Measurements from ENCODE around the gene PPEF2.

PPEF2 gene

GRCh38 chr4:75881476-75881875 is 20.8 kb downstream of the PPEF2 start:
- TF ChIP-seq, protein P1, sequence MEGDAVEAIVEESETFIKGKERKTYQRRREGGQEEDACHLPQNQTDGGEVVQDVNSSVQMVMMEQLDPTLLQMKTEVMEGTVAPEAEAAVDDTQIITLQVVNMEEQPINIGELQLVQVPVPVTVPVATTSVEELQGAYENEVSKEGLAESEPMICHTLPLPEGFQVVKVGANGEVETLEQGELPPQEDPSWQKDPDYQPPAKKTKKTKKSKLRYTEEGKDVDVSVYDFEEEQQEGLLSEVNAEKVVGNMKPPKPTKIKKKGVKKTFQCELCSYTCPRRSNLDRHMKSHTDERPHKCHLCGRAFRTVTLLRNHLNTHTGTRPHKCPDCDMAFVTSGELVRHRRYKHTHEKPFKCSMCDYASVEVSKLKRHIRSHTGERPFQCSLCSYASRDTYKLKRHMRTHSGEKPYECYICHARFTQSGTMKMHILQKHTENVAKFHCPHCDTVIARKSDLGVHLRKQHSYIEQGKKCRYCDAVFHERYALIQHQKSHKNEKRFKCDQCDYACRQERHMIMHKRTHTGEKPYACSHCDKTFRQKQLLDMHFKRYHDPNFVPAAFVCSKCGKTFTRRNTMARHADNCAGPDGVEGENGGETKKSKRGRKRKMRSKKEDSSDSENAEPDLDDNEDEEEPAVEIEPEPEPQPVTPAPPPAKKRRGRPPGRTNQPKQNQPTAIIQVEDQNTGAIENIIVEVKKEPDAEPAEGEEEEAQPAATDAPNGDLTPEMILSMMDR (IDR thresholded peaks at IDR 0.05; ENCODE audit: low read depth, low read length): no peak
- no peak for DNase-seq (ENCODE audit: low read depth in 2 of 2)
- no peak overlapping the region for H3K4me3 ChIP-seq (replicated peaks in 1 of 2; ENCODE audit: low read depth in 2 of 2, low read length in 2 of 2)

DNA sequence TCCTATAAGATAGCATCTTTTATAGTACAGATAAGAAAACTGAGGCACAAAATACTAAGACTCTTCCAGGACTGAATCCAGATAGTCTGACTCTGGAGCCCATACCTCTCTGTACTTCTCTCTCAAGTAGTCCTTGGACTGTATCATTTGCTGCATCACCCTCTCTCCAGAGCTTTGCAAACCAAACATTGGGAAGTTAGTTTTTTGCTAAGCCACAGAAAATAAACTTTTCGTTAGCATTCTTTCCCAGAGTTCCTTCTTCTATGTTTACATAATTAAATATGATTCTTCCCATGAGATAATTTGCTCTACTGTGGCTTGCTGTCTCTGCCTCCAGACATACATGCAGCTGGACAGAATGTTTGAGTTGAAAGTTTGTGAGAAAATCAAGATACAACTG is 22.0 kb downstream of the PPEF2 start:
- no peak for DNase-seq (ENCODE audit: low read depth in 2 of 2)
- no peak overlapping the region for H3K4me3 ChIP-seq (replicated peaks in 1 of 2; ENCODE audit: low read depth in 2 of 2, low read length in 2 of 2)
- TF ChIP-seq, protein P1 (IDR thresholded peaks at IDR 0.05; ENCODE audit: low read depth, low read length): no peak

GRCh38 chr4:75878246-75878756 is 24.0 kb downstream of the PPEF2 start:
- TF ChIP-seq, protein P1 (IDR thresholded peaks at IDR 0.05; ENCODE audit: low read depth, low read length): no peak
- DNase-seq (ENCODE audit: low read depth in 2 of 2): no peak
- no peak overlapping the region for H3K4me3 ChIP-seq (replicated peaks in 1 of 2; ENCODE audit: low read depth in 2 of 2, low read length in 2 of 2)

DNA sequence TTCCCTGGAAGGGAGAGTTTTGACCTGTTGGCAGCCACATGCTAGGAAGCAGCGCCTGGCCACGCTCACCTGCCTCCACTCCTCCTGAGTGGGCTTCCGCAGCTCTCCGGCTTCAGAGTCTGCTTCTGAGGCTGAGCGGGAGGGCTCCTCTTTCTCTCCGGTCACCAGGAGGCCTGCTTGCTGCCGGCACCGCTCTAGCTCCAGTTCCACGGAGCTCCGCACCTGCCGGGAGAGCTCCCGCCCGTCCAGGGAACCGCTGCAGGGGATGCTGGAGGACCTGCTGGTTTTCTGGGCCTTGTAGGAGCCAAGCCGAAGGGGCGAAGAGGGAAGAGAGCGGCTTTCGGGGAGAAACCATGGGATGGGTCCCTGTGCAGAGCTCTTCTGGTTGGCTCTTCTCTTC is 26.0 kb downstream of the PPEF2 start:
- DNase-seq (ENCODE audit: low read depth in 2 of 2): no peak
- H3K4me3 ChIP-seq (replicated peaks in 1 of 2; ENCODE audit: low read depth in 2 of 2, low read length in 2 of 2): no peak overlapping the region
- TF ChIP-seq, protein P1 (IDR thresholded peaks at IDR 0.05; ENCODE audit: low read depth, low read length): no peak

DNA sequence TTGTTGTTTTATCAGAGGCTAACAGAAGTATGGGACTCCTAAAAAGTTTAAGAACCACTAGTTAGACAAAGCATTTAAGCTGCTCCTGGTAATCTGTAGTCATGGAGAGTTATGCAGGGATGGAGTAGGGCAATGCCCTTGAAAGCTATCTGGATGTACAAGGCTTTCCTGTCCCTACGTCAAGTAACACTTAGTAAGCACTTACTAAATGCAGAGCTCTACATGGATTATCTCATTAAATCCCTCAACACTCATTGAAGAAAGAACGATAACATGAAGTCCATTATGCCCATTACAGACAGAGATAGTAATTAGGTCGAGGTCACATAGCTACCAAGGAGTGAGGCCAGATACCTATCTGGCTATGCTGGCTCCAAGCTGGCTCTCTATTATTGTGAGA is 33.2 kb downstream of the PPEF2 start:
- H3K4me3 ChIP-seq (replicated peaks in 1 of 2; ENCODE audit: low read depth in 2 of 2, low read length in 2 of 2): no peak overlapping the region
- no peak for DNase-seq (ENCODE audit: low read depth in 2 of 2)
- TF ChIP-seq, protein P1 (IDR thresholded peaks at IDR 0.05; ENCODE audit: low read depth, low read length): no peak

DNA sequence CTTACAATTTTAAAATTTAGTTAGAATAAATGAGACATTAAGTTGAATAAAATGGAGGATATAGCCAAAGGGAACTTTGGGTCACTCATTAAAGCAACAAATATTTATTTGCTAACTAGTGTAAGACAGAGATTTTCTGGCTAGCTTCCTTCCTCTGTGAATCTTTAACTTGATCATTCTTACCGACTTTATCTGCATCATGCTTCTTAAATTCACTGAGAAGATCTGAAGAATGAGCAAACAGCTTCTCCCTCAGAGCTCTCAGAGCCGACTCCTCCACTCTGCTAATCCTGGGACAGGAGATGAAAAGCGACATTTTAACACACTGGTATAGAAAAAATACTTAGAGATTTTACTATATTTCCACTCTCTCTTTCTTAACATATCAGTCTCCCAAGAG is 35.1 kb downstream of the PPEF2 start:
- TF ChIP-seq, protein P1 (IDR thresholded peaks at IDR 0.05; ENCODE audit: low read depth, low read length): no peak
- H3K4me3 ChIP-seq (replicated peaks in 1 of 2; ENCODE audit: low read depth in 2 of 2, low read length in 2 of 2): no peak overlapping the region
- no peak for DNase-seq (ENCODE audit: low read depth in 2 of 2)

DNA sequence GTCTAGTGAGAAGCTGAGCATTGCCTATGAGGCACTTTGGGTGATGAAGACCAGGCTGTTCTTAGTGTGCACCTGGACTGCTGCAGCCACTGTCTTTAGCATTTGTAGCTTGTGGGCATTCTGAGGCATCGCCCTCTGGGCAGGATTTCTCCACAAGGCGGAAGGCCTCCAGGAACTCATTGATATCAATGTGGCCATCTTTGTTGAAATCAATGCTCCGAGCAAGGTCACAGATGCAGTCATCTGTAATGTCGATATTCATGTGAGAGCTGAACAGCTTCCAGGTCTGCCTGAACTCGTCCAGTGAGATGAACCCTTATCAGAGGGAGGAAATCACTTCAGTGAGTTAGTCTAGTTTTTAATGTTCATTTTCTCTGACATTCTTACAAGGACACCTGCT is 41.6 kb downstream of the PPEF2 start:
- no peak overlapping the region for H3K4me3 ChIP-seq (replicated peaks in 1 of 2; ENCODE audit: low read depth in 2 of 2, low read length in 2 of 2)
- no peak for DNase-seq (ENCODE audit: low read depth in 2 of 2)
- TF ChIP-seq, protein P1 (IDR thresholded peaks at IDR 0.05; ENCODE audit: low read depth, low read length): no peak
